Hindlimb muscle (tissue), 1 donor: ENCODE results near the gene AOAH. TPM values are rescaled to one million over a fixed set of nuclear protein-coding genes. Genes with fewer than 3 reads are reported as not detected.

ENCODE experiments used
- DNase-seq: peaks from one replicate; pipeline ENCODE4 v3.0.0-alpha.2; 2013
- polyA plus RNA-seq: library from polyadenylated mRNA; unstranded; fragments of 120-200 nt; gene quantifications from one replicate; pipeline ENCODE4 v1.2.1, GENCODE V29; 2013; ENCODE audit not compliant: insufficient read length

The AOAH gene
- polyA plus RNA-seq, 1 donor, result 4.5 TPM

- DNase-seq, result no peak
These were observed 124.5 kb downstream of the AOAH start for GRCh38 chr7:36599645-36600313.

- DNase-seq, result no peak
These were observed 126.1 kb downstream of the AOAH start for GRCh38 chr7:36598054-36598674.

GRCh38 chr7:36597090-36597773 is 127.1 kb downstream of the AOAH start:
- DNase-seq, result no peak

GRCh38 chr7:36594445-36594844 is 129.8 kb downstream of the AOAH start:
- no peak for DNase-seq

DNA sequence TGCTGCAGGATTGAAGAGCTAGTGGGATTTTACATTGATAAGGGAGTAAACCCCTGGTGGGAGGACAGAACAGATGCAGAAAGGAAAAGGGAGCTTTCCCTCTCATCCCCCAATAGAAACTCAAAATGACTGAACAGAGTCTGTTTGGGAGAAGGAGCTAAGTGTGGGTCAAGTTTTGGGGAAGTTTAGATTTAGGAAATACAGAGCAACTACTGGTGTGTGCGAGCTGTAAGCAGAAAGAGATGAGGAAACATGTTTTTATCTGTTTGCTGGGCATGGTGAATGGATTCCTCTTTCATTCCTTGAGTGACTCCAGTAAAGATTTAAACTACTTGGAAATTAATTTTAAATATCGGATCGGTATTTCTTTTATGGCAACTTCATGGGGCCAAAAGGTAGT is 132.7 kb downstream of the AOAH start:
- no peak for DNase-seq

- DNase-seq, result no peak
These were observed 134.9 kb downstream of the AOAH start for GRCh38 chr7:36589391-36589790.

DNA sequence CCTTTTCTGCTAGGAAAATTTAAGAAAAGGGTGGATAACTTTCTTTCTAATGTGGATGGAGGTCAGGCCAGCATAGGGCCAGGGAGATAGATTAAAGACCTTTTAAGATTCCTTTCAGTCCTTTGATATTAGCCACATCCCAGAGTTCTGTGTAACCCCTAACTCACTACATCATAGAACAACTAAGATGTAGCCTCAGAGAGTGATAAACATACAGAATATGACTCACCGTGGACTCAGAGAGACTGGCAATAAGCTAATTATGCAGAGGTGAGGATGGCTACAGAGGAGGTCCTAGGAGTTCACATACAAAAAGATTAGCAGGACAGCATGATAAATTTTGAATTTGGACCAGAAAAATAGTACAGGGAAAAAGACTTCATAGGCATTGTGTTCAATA is 141.0 kb downstream of the AOAH start:
- no peak for DNase-seq

- DNase-seq, result no peak
These were observed 148.5 kb downstream of the AOAH start for GRCh38 chr7:36575832-36576231.

DNA sequence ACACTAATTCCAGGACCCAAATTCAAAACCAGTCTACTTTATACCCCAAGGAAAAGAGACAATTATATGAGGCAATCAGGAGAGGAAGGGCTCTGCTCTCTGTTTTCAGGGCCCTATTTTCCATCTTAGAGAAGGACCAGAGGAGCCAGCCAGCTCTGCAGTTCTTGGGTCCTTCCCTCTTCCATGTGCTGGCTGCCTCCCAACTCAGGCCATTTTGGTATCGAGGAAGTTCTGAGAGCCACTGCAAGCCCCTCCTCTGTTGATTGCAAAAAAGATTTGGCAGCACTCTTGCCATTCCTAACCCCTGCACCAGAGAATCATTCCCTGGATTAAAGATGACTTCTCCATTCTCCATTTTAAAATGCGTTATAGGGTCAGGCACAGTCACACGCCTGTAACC is 151.2 kb downstream of the AOAH start:
- DNase-seq, result no peak

GRCh38 chr7:36571190-36571560 is 153.1 kb downstream of the AOAH start:
- no peak for DNase-seq

DNA sequence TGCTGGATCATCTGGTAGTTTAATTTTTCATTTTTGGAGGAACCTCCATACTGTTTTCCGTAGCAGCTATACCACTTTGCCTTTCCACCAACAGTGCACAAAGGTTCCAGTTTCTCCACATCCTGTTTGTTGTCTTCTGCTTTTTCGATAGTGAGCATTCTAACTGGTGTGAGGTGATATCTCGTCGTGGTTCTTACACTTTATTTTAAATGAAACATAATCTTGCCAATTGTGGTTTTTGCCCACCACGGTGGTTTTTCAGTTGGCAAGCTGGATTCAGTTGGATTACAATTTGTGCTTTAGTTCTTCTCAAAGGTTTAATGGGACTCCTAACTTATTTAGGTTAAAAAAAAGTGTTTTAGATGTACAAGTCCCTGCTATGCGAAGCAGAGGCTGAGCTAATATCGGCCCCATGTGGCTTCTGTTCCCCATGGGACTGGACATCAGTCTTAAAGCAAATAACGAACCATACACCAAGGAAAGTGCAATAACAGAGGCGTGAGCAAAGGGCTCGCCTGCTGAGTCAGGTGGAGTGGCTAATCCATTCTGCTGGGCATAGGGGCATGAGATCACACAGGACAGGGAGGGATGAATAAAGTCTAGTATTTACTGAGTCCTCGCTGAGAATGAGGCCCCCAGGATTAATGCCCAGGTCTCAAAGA is 153.6 kb downstream of the AOAH start:
- DNase-seq, result no peak

DNA sequence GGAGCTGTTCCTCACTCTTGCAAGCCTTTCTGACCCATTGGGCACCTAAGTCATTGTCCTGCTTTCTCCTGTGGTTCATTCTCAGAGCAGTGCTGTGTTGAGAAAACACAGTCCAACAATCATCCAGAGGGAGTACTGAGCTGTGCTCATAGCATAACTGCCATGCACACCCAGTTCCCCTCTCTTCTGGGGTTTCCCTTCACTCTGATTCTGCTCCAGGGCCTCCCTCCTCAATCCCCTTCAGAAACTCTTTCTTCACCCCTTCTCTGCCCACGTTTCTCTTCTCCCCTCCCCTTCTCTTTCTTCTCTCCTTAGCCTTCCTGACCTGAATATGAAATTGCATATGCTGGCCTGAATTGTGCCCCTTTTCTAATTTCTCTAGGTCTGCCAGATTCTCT is 155.8 kb downstream of the AOAH start:
- DNase-seq, result no peak

GRCh38 chr7:36567699-36568451 is 156.4 kb downstream of the AOAH start:
- DNase-seq, result no peak

DNA sequence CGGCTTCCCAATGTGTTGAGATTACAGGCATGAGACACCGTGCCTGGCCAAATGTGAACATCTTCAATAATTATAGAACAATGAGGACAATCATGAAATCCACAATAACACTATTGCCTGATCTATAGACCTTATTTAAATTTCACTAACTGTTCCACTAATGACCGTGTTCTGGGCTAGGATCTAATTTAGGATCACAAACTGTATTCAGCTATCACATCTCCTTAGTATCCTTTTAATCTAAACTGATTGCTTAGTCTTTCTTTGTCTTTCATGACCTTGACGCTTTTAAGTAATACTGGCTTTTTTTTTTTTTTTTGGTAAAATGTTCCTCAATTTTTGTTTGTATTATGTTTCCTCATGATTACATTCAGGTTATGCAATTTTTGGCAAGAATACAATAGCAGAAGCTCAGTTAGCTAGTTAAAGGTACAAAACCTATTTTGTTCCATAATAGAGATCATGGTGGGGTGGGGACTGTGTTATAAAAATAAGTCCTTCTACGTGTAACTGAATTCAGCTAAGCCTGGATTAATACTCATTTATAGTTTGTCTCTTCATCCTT is 158.4 kb downstream of the AOAH start:
- no peak for DNase-seq

GRCh38 chr7:36564489-36564888 is 159.8 kb downstream of the AOAH start:
- DNase-seq, result no peak

GRCh38 chr7:36563706-36564327 is 160.5 kb downstream of the AOAH start:
- no peak for DNase-seq

DNA sequence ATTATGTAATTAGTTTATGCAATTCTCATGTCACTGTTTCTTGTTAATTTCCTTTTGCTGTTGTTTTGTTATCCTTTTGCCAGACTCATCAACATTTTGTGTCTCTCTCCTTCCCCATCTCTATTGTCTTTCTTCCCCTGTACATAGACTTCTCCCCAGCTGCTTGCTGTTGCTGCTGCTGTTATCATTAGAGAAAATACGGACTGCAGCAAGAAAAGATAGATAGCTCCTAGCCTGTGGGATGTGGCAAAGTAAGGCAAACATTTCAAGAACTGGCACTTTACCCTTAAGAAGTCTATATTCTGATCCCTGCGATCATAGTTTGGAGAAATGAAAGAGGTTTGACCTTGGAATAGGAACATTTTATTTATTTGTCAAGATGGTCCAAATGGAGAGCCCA is 162.2 kb downstream of the AOAH start:
- no peak for DNase-seq

- no peak for DNase-seq
These were observed 175.3 kb downstream of the AOAH start for GRCh38 chr7:36549029-36549428.

DNA sequence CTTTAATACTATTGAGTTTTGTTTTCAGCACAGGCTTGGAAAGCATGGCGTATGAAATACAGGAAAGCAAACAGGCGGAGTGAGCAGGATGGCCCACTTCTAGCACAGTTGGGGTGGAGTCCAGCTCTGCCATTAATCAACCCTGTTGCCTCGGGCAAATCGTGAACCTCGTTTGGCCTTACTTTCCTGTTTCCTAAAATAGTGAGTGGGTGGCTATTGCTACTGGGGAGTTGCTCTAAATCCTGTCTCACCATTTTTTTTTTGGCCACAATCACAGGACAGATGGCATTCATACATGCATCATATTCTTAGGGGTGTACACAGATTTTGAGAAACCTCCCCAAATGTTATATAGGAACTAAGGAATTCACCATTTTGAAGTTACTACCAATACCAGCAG is 176.9 kb downstream of the AOAH start:
- no peak for DNase-seq

- no peak for DNase-seq
These were observed 178.0 kb downstream of the AOAH start for GRCh38 chr7:36546331-36546730.

DNA sequence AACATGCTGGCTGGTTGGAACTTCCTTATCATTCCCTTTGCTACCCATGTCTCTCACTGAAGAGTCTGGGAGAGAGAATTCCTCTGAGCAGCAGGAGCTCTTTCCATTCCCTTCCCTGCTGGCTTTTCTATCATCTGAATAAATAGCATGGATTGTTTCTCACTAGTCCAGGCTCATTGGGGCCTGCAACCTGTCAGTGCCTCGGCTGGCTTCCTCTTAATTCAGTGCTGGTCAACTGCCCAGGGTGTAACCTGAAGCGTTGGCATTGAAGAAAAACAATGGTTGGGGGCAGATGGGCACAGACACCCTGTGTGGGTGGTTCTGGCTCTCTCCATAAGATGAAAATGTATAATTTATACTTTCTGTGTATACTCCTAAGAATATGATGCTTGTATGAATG is 179.0 kb downstream of the AOAH start:
- DNase-seq, result no peak

GRCh38 chr7:36538126-36538525 is 186.2 kb downstream of the AOAH start:
- DNase-seq, result no peak
